ENCODE measurements around the gene GUCA1A. TPM values are rescaled to one million over a fixed set of nuclear protein-coding genes. Genes with fewer than 3 reads are reported as not detected.

GUCA1A gene
- total and polyA plus RNA-seq, 8 donors = 0.10 TPM; not detected in 7

- H3K36me3 ChIP-seq = no peaks in the 10 kb centered on the region
- peak overlapping the region; percentile 87 to 98 (median 89) for H3K27ac ChIP-seq
- H3K4me3 ChIP-seq = peak overlapping the region; percentile 42 to 61 (median 50)
- intact Hi-C loops (cut with DNase I; ENCODE audit: low total_unique reads) = no loop called here
- peak in 1 of 2 donors; percentile 28 for DNase-seq
- H3K4me1 ChIP-seq = peaks cover 17 to 46% (median 41%) of the 10 kb centered on the region in 4 donors
- WGBS, 5 donors = 31 to 44% (median 40%) methylated on average over 9 of the region's 9 CpGs
- peaks cover 0 to 32% (median 13%) of the 10 kb centered on the region in 3 donors for H3K27me3 ChIP-seq
- TF ChIP-seq POLR2A (IDR thresholded peaks at IDR 0.05) (no peak), CTCF (IDR thresholded peaks at IDR 0.05) (no peak), POLR2AphosphoS5 (IDR thresholded peaks at IDR 0.05) (no peak), EP300 (IDR thresholded peaks at IDR 0.05) (no peak)
- H3K9me3 ChIP-seq = no peaks in the 10 kb centered on the region
Observed at GRCh38 chr6:42140756-42141602, 32.2 kb upstream of the GUCA1A start.

- 28 to 48% (median 30%) methylated on average over 11 to 13 of the region's 13 CpGs for WGBS, 5 donors
- H3K4me3 ChIP-seq = peak overlapping the region; percentile 42 to 61 (median 50)
- H3K36me3 ChIP-seq = no peaks in the 10 kb centered on the region
- DNase-seq = peak; percentile 46 to 67
- no peaks in the 10 kb centered on the region for H3K9me3 ChIP-seq
- TF ChIP-seq CTCF (IDR thresholded peaks at IDR 0.05) (no peak), POLR2A (IDR thresholded peaks at IDR 0.05) (no peak), EP300 (IDR thresholded peaks at IDR 0.05) (no peak), POLR2AphosphoS5 (IDR thresholded peaks at IDR 0.05) (no peak)
- intact Hi-C loops (cut with DNase I; ENCODE audit: low total_unique reads) = no loop called here
- peaks cover 11 to 40% (median 38%) of the 10 kb centered on the region in 4 donors for H3K4me1 ChIP-seq
- peak overlapping the region; percentile 87 to 98 (median 89) for H3K27ac ChIP-seq
- peaks cover 0 to 32% (median 13%) of the 10 kb centered on the region in 3 donors for H3K27me3 ChIP-seq
Observed at GRCh38 chr6:42141603-42142117, 31.5 kb upstream of the GUCA1A start.

- H3K27me3 ChIP-seq = peaks cover 0 to 32% (median 13%) of the 10 kb centered on the region in 3 donors
- whole genome bisulfite sequencing, 5 donors = 2% methylated on average over 33 to 60 of the region's 60 CpGs
- intact Hi-C loops (cut with DNase I; ENCODE audit: low total_unique reads) = no loop called here
- peaks cover 11 to 43% (median 35%) of the 10 kb centered on the region in 4 donors for H3K4me1 ChIP-seq
- no peaks in the 10 kb centered on the region for H3K9me3 ChIP-seq
- no peaks in the 10 kb centered on the region for H3K36me3 ChIP-seq
- H3K4me3 ChIP-seq = peak within 1 kb of the TSS; percentile 42 to 61 (median 50)
- H3K27ac ChIP-seq = peak within 1 kb of the TSS; percentile 87 to 98 (median 89)
- peak in 1 of 3 donors; percentile 71 for TF ChIP-seq POLR2AphosphoS5 (IDR thresholded peaks at IDR 0.05)
- TF ChIP-seq POLR2A (IDR thresholded peaks at IDR 0.05) = peak in 1 of 4 donors; percentile 89
- no peak for TF ChIP-seq EP300 (IDR thresholded peaks at IDR 0.05)
- no peak for TF ChIP-seq CTCF (IDR thresholded peaks at IDR 0.05)
- DNase-seq = peak; percentile 91 to 94
Observed at GRCh38 chr6:42142118-42142835, 30.9 kb upstream of the GUCA1A start, which contains the start of gene C6orf132. Gene C6orf132 (minus strand): TSS chr6:42142620. CDS start chr6:42142444, 176 bp downstream.

- peak in 1 of 2 donors; percentile 60 for DNase-seq
- Histone ChIP-seq H3K27ac (peak overlapping the region in 3 of 5 donors; percentile 17 to 64 (median 26)), H3K36me3 (no peaks in the 10 kb centered on the region), H3K9me3 (no peaks in the 10 kb centered on the region), H3K27me3 (peaks cover 0 to 21% (median 7%) of the 10 kb centered on the region in 3 donors), H3K4me3 (no peak overlapping the region), H3K4me1 (peaks cover 0 to 16% (median 12%) of the 10 kb centered on the region in 4 donors)
- 30 to 53% (median 44%) methylated on average over 10 of the region's 10 CpGs for WGBS, 5 donors
- intact Hi-C loops (cut with DNase I; ENCODE audit: low total_unique reads) = no loop called here
- TF ChIP-seq POLR2AphosphoS5 (IDR thresholded peaks at IDR 0.05) (peak in 2 of 3 donors; percentile 41 to 73), EP300 (IDR thresholded peaks at IDR 0.05) (no peak), POLR2A (IDR thresholded peaks at IDR 0.05) (no peak)
Observed at GRCh38 chr6:42147138-42147562, 26.0 kb upstream of the GUCA1A start.

Measured in stomach (tissue), 9 donors.